HL-60/S4 treated with retinoic acid at 250 ng/mL for 4 days and 3 days (cell line): Measurements from ENCODE around the gene PNMA8B.

Experiments
- in situ Hi-C: fragments of 300-500 bp; cut with MboI; formaldehyde crosslinking; loops from 2 replicates; pipeline ENCODE4 v1.7.0; 2022; ENCODE audit warnings: low sequenced_read_pairs

Gene PNMA8B

GRCh38 chr19:46487802-46488445 is 7.7 kb downstream of the PNMA8B start:
- in situ Hi-C loops: no loop called here

- in situ Hi-C loops: no loop called here
Measured at GRCh38 chr19:46487178-46487801, 8.4 kb downstream of the PNMA8B start.

DNA sequence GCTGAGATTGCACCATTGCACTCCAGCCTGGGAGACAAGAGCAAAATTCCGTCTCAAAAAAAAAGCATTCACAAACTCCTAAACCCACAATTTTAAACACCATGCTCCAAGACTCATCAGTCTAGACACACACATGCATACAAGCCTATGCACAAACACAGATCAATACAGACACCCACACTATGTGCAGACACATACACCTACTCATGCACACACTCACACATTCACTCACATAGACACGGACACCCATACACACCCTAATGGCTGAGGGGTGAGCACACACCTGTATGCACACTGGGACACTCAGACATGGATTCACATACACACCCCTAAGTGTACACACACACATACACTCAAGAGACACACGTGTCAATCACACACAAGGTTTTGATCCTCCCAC is 9.3 kb downstream of the PNMA8B start:
- in situ Hi-C loops: no loop called here

DNA sequence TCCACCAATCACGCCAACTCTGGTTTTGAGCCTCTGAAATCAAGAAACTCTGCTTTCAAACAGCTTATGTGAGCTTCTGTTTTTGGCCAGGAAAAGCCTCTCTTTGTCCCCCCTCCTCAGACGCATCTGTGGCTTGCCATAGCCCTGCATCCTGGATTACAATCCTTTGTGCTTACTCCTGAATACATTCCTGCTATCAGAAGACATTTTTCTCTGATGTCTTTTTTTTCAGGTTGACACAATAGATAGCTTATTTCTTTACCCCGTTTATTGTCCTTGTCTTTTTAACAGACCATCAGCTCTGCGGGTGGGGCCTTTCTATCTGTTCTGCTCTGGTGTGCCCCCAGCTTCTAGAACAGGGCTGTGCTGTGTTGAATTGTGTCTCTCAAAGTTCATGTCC is 11.0 kb downstream of the PNMA8B start:
- in situ Hi-C loops: no loop called here

DNA sequence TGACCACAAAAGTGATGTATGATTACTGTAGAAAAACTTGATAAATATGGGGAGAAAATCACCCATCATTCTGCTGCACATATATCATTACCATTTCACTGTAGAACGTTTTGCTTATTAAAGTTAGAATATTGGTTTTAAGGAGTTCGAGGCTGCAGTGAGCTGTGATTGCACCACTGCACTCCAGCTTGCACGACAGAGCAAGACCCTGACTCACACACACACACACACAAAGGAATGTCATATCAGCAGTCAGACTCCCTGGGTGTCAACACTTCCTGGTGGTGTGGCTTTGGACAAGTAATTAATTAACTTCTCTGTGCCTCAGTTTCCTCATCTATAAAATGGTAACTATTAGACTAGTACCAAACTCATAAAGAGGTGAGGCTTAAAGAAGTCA is 13.0 kb downstream of the PNMA8B start:
- in situ Hi-C loops: no loop called here

- in situ Hi-C loops: no loop called here
Measured at GRCh38 chr19:46481947-46482346, 13.7 kb downstream of the PNMA8B start.

DNA sequence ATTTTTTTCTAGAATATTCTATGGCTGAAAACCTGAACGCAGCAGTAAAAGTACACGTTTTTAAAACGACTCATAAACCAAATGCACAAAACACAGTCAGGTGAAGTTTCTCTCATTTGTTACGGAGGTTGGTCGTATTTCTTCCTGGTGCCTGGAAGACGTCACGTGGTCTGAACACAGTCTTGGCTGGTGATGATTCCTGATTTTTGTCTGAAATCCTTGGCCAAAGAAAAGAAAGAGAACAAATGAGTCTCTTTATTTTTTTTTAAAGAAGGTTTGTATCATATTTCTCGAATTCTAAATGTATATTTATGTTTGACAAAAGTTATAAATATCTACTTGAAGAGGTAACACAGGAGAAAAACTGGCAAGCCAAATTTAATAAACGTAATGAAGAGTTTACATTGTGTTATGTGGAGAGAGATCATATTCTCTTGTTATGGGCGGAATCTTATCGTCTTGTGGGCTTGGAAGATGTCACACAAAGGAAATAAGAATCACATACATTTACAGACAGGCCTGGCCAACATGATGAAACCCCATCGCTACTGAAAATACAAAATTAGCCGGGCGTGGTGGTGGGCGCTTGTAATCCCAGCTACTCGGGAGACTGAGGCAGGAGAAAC is 14.3 kb downstream of the PNMA8B start:
- in situ Hi-C loops: no loop called here

GRCh38 chr19:46480415-46480814 is 15.3 kb downstream of the PNMA8B start:
- in situ Hi-C loops: no loop called here

- in situ Hi-C loops: no loop called here
Measured at GRCh38 chr19:46478356-46478986, 17.2 kb downstream of the PNMA8B start.

GRCh38 chr19:46475986-46476385 is 19.7 kb downstream of the PNMA8B start:
- in situ Hi-C loops: no loop called here

- in situ Hi-C loops: no loop called here
Measured at GRCh38 chr19:46474211-46474610, 21.5 kb downstream of the PNMA8B start.

GRCh38 chr19:46472592-46472991 is 23.1 kb downstream of the PNMA8B start:
- in situ Hi-C loops: no loop called here

GRCh38 chr19:46471811-46472543 is 23.7 kb downstream of the PNMA8B start:
- in situ Hi-C loops: no loop called here

DNA sequence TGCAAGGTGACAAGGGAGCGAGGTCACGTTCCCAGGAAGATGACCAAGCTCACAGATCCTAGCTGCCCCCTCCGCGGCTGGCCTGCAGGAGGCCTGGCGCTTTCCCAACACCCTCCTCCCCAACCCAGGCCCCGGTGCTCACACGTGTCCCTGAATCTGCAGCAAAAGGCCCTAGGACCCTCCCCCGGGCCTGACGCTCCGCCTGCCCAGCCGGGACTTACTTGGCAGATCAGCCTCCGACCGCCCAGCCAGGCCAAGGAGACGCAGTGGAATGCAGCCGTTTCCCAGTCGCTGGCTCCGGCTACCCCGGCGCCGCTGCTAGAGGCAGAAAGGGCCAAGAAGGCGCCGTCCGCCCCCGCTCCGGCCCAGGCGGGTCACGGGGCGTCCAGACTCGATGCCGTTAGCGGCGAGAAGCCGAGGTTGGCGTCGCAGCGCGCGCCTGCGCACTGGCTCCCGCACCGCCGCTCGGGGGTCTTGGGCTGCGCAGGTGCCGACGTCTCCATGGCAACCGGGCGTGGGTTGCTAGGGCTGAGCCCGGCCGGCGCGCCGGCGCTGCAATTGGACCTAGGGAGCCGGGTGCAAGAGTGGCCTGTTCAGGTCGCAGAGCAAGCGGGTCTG is 24.4 kb downstream of the PNMA8B start, which contains the start of gene PNMA8A:
Gene PNMA8A (minus strand): TSS at position 448 of the 618 bp plus-strand sequence. CDS start 528 bp downstream, outside the sequence.
- in situ Hi-C loops: no loop called here

DNA sequence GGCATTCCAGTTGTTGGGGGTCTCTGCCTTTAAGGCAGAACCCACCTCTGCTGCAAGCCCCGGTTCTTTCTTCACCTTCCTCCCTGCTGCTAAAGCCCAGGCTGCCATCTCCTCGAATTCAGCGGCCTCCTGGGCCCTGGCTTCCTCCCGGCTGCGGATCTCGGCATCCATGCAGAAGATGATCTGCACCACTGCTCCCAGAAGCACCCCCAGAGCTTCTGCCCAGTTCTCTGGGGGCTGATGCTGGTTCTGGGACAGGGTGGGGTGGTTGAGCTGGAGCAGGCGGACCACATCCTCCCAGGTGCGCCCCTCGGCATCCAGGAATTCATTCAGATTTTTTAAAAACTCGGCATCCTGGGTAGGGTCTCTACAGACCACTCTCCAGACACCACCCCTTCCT is 25.3 kb downstream of the PNMA8B start:
- in situ Hi-C loops: no loop called here

DNA sequence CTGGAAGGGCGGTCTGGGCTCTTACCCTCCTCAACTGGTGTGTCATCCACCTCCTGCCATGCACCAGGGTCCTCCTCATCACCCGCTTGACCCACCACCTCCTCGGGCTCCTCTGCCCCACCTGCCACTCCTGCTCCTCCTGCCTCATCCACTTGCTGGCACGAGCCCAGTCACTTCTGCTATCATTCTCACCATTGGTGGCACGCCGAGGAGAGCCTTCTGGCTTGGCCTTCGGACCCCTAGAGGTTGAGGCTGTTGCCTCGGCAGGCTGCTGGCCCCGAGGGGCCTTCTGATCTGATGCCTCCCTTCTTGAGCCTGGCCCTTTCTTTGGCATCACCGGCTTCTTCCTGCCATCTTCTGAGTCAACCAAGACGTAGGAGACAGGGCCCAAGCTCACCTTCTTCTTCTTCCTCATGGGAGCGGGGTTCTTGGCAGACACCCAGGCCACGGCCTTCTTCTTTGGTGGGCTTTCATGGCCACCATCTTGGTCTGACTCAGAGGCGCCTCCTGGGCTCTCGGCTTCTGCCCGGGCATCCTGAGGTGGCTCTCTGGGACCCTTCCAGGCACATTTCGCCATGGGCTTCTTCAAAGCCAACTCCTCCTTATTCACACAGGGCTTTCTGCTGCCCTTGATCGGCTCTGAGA is 26.0 kb downstream of the PNMA8B start:
- in situ Hi-C loops: no loop called here

- in situ Hi-C loops: no loop called here
Measured at GRCh38 chr19:46466536-46467196, 29.0 kb downstream of the PNMA8B start.

GRCh38 chr19:46463516-46463915 is 32.2 kb downstream of the PNMA8B start:
- in situ Hi-C loops: no loop called here

DNA sequence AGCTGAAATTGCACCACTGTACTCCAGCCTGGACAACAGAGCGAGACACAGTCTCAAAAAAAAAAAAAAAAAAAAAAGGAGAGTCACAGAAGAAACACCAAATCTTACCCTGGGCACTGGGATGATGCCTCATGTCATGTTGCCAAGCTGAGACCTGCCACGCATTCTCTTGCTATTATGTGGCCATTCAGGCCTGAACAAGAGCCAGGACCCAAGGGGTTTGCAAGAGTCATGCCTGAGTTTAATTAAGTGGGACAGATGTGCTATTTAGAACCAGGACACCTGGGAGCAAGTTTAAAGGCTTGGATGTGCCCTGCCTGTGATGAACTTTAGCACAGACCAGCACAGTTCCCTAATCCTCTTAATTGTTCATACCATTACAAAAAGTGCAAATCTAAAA is 34.1 kb downstream of the PNMA8B start:
- in situ Hi-C loops: no loop called here

DNA sequence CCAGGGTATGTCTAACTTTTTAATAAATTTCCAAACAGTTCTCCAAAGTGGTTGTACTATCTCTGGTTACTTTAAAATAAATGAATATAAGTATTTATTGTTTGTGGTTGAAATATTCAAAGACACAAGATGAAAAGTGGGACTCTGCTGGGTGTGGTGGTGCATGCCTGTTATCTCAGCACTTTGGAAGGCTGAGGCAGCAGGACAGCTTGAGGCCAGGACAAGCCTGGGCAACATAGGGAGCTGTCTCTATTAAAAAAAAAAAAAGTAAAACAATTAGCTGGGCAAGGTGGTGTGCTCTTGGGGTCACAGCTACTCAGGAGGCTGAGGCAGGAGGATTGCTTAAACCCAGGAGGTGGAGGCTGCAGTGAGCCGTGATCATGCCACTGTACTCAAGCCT is 34.7 kb downstream of the PNMA8B start:
- in situ Hi-C loops: no loop called here
